ENCODE results near the gene SLC22A8.

The SLC22A8 gene

GRCh38 chr11:63012430-63012829, 3.2 kb downstream of the SLC22A8 start:
- peaks cover 18% of the 10 kb centered on the region for H3K27me3 ChIP-seq (ENCODE audit: insufficient read depth, low read length)
- H3K4me1 ChIP-seq (ENCODE audit: insufficient read depth, low read length): no peaks in the 10 kb centered on the region
- H3K9me3 ChIP-seq (ENCODE audit: low read length): no peaks in the 10 kb centered on the region
- no peak overlapping the region for H2AFZ ChIP-seq (ENCODE audit: low read depth, low read length)
- H3K4me3 ChIP-seq (ENCODE audit: low read length): no peak overlapping the region
- H3K36me3 ChIP-seq (ENCODE audit: insufficient read depth, low read length): no peaks in the 10 kb centered on the region

- H3K36me3 ChIP-seq (ENCODE audit: insufficient read depth, low read length): no peaks in the 10 kb centered on the region
- H3K4me3 ChIP-seq (ENCODE audit: low read length): no peak overlapping the region
- H3K27me3 ChIP-seq (ENCODE audit: insufficient read depth, low read length): peaks cover 16% of the 10 kb centered on the region
- no peaks in the 10 kb centered on the region for H3K9me3 ChIP-seq (ENCODE audit: low read length)
- H3K4me1 ChIP-seq (ENCODE audit: insufficient read depth, low read length): no peaks in the 10 kb centered on the region
- H2AFZ ChIP-seq (ENCODE audit: low read depth, low read length): no peak overlapping the region
Measured at GRCh38 chr11:63010934-63011439, 4.7 kb downstream of the SLC22A8 start.

DNA sequence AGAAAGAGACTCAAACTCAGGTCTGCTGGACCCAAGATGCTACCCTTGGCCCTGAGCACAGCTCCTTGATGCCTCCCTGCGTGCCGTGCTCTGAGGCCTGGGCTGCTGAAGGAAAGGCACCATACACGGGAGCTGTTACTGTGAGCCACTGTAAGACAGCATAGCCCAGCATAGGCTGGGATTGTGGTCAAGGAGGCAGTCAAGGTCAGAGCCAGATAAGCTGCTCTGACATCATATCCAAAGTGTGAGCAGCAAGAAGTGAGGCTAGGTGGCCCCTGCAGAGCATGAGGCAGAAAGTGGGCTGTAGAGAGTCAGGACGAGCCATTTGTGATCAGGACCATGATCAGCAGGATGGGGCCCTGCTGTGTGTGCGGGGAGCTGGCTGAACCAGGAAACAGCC, 7.7 kb downstream of the SLC22A8 start:
- no peaks in the 10 kb centered on the region for H3K9me3 ChIP-seq (ENCODE audit: low read length)
- no peaks in the 10 kb centered on the region for H3K36me3 ChIP-seq (ENCODE audit: insufficient read depth, low read length)
- no peaks in the 10 kb centered on the region for H3K4me1 ChIP-seq (ENCODE audit: insufficient read depth, low read length)
- peaks cover 13% of the 10 kb centered on the region for H3K27me3 ChIP-seq (ENCODE audit: insufficient read depth, low read length)
- H2AFZ ChIP-seq (ENCODE audit: low read depth, low read length): no peak overlapping the region
- H3K4me3 ChIP-seq (ENCODE audit: low read length): no peak overlapping the region

- H3K4me1 ChIP-seq (ENCODE audit: insufficient read depth, low read length): no peaks in the 10 kb centered on the region
- H3K36me3 ChIP-seq (ENCODE audit: insufficient read depth, low read length): no peaks in the 10 kb centered on the region
- no peaks in the 10 kb centered on the region for H3K9me3 ChIP-seq (ENCODE audit: low read length)
- H3K4me3 ChIP-seq (ENCODE audit: low read length): no peak overlapping the region
- no peaks in the 10 kb centered on the region for H3K27me3 ChIP-seq (ENCODE audit: insufficient read depth, low read length)
- H2AFZ ChIP-seq (ENCODE audit: low read depth, low read length): no peak overlapping the region
Measured at GRCh38 chr11:63001456-63001855, 14.2 kb downstream of the SLC22A8 start.

- H3K36me3 ChIP-seq (ENCODE audit: insufficient read depth, low read length): no peaks in the 10 kb centered on the region
- no peaks in the 10 kb centered on the region for H3K9me3 ChIP-seq (ENCODE audit: low read length)
- no peaks in the 10 kb centered on the region for H3K27me3 ChIP-seq (ENCODE audit: insufficient read depth, low read length)
- H3K4me3 ChIP-seq (ENCODE audit: low read length): no peak overlapping the region
- no peak overlapping the region for H2AFZ ChIP-seq (ENCODE audit: low read depth, low read length)
- no peaks in the 10 kb centered on the region for H3K4me1 ChIP-seq (ENCODE audit: insufficient read depth, low read length)
Measured at GRCh38 chr11:62999649-63000048, 16.0 kb downstream of the SLC22A8 start.

DNA sequence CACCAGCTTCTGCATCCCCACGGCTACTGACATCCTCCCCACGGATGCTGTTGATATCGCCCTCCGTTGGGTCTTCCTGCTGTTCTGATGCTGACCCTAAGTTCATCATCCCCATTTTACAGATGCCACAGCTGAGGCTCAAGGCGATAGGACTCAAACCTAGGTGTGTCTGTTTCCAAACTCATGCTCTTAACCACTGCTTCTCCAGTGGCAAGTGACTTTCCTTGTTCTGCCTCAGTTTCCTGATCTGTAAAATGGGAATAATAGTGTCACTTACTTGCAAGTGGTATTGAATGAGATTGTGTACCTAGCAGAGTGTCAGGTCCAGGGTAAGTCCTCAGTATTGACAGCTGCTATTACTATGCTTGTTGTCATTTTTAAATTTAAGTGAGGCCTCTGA, 16.5 kb downstream of the SLC22A8 start:
- H3K4me1 ChIP-seq (ENCODE audit: insufficient read depth, low read length): no peaks in the 10 kb centered on the region
- H3K36me3 ChIP-seq (ENCODE audit: insufficient read depth, low read length): no peaks in the 10 kb centered on the region
- no peaks in the 10 kb centered on the region for H3K9me3 ChIP-seq (ENCODE audit: low read length)
- no peak overlapping the region for H2AFZ ChIP-seq (ENCODE audit: low read depth, low read length)
- no peak overlapping the region for H3K4me3 ChIP-seq (ENCODE audit: low read length)
- H3K27me3 ChIP-seq (ENCODE audit: insufficient read depth, low read length): no peaks in the 10 kb centered on the region

- H3K9me3 ChIP-seq (ENCODE audit: low read length): no peaks in the 10 kb centered on the region
- no peaks in the 10 kb centered on the region for H3K36me3 ChIP-seq (ENCODE audit: insufficient read depth, low read length)
- no peak overlapping the region for H2AFZ ChIP-seq (ENCODE audit: low read depth, low read length)
- peaks cover 2% of the 10 kb centered on the region for H3K27me3 ChIP-seq (ENCODE audit: insufficient read depth, low read length)
- H3K4me3 ChIP-seq (ENCODE audit: low read length): no peak overlapping the region
- H3K4me1 ChIP-seq (ENCODE audit: insufficient read depth, low read length): no peaks in the 10 kb centered on the region
Measured at GRCh38 chr11:62996271-62996670, 19.4 kb downstream of the SLC22A8 start.

DNA sequence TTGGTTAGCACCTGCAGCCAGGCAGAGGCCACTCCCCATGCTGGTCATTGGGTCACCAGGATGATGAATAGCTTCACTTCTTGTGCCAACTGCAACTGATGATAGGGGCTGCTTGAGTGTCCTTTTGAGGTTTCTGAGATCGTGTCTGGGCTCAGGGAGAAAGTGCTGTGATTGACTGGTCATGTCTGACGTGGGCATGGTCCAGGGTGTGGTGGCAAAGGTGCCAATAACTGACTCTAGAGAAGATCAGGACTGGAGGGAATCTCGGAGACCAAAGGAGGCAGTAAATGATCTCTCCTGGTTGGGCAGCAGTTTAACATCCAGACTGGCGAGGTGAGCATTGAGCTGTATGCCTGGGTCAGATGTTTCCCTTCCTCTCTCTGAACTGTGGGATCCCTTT, 20.9 kb downstream of the SLC22A8 start:
- Histone ChIP-seq H3K36me3 (ENCODE audit: insufficient read depth, low read length) (no peaks in the 10 kb centered on the region), H3K27me3 (ENCODE audit: insufficient read depth, low read length) (peaks cover 2% of the 10 kb centered on the region), H3K4me1 (ENCODE audit: insufficient read depth, low read length) (no peaks in the 10 kb centered on the region), H3K4me3 (ENCODE audit: low read length) (no peak overlapping the region), H2AFZ (ENCODE audit: low read depth, low read length) (no peak overlapping the region), H3K9me3 (ENCODE audit: low read length) (no peaks in the 10 kb centered on the region)

GRCh38 chr11:62988276-62988675, 27.4 kb downstream of the SLC22A8 start:
- peaks cover 8% of the 10 kb centered on the region for H3K27me3 ChIP-seq (ENCODE audit: insufficient read depth, low read length)
- H3K36me3 ChIP-seq (ENCODE audit: insufficient read depth, low read length): no peaks in the 10 kb centered on the region
- no peaks in the 10 kb centered on the region for H3K9me3 ChIP-seq (ENCODE audit: low read length)
- no peaks in the 10 kb centered on the region for H3K4me1 ChIP-seq (ENCODE audit: insufficient read depth, low read length)
- no peak overlapping the region for H2AFZ ChIP-seq (ENCODE audit: low read depth, low read length)
- no peak overlapping the region for H3K4me3 ChIP-seq (ENCODE audit: low read length)

DNA sequence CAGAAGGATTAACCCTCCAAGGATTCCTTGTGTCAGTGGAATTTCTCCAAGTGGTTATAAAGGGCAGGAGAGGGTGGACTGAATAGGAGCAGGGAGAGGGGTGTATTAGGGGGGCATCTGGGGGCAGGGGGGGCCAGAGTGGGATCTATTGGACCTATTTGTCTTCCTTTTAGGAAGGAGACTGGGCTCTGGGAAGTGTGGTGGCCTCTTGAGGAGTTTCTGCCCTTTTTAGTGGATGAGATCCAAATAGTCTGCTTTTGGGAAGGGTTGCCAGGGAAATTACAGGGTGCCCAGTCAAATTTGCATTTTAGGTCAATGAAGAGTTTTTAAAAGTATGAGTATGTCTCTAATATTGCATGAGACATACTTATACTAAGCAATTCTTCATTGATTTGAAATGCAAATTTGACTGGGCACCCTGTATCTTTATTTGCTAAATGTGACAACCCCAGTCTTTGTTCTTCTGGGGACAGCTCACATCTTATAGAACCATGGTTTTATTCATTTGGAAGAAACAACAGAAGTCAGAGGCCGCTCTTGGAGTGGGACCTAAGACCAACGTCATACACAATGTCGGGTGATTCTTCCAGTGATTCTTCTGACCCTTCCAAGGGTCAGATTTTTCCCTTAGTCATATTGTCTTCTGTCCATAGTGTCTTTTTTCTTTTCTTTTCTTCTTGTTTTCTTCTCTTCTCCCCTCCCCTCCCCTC, 30.4 kb downstream of the SLC22A8 start:
- H3K4me3 ChIP-seq (ENCODE audit: low read length): no peak overlapping the region
- H3K27me3 ChIP-seq (ENCODE audit: insufficient read depth, low read length): peaks cover 6% of the 10 kb centered on the region
- no peaks in the 10 kb centered on the region for H3K4me1 ChIP-seq (ENCODE audit: insufficient read depth, low read length)
- no peaks in the 10 kb centered on the region for H3K9me3 ChIP-seq (ENCODE audit: low read length)
- H3K36me3 ChIP-seq (ENCODE audit: insufficient read depth, low read length): no peaks in the 10 kb centered on the region
- no peak overlapping the region for H2AFZ ChIP-seq (ENCODE audit: low read depth, low read length)

- H2AFZ ChIP-seq (ENCODE audit: low read depth, low read length): no peak within 1 kb of the TSS
- H3K9me3 ChIP-seq (ENCODE audit: low read length): no peaks in the 10 kb centered on the region
- no peaks in the 10 kb centered on the region for H3K4me1 ChIP-seq (ENCODE audit: insufficient read depth, low read length)
- no peaks in the 10 kb centered on the region for H3K36me3 ChIP-seq (ENCODE audit: insufficient read depth, low read length)
- peaks cover 6% of the 10 kb centered on the region for H3K27me3 ChIP-seq (ENCODE audit: insufficient read depth, low read length)
- H3K4me3 ChIP-seq (ENCODE audit: low read length): no peak within 1 kb of the TSS
Measured at GRCh38 chr11:62984451-62984991, 31.1 kb downstream of the SLC22A8 start, which contains the start of gene SLC22A6. Gene SLC22A6 (minus strand): TSS chr11:62984967. CDS start chr11:62984690, 277 bp downstream.

DNA sequence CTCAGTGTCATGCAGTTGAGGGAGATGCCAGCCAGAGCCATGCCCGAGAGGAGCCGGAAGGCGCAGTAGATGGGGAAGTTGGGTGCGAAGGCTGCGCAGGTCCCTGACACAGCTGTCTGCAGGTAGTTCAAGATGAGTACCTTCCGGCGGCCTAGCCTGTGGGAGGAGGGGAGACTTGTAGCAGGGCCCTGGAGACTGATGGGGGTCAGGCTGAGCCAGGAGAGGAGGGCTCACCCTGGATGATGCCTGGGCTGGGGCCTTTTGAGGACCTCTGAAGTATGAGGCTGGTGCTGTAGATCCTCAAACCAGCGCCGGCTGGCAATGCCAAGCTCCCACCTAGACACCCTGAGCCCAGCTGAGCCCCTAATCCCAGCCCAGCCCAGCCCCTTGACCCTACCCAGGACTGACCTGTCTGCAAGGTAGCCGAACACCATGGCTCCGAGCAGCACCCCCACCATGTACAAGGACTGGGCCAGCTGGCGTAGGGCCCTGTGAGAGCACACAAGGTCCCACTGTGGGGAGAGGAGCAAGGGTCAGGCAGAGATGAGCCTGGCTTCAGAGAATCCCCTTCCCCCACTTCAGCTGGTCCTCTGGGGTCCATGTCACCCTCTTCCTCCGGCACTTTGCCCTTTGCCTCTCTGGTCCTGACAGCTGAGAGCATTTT, 32.0 kb downstream of the SLC22A8 start:
- Histone ChIP-seq H2AFZ (ENCODE audit: low read depth, low read length) (no peak overlapping the region), H3K27me3 (ENCODE audit: insufficient read depth, low read length) (peaks cover 6% of the 10 kb centered on the region), H3K4me3 (ENCODE audit: low read length) (no peak overlapping the region), H3K36me3 (ENCODE audit: insufficient read depth, low read length) (no peaks in the 10 kb centered on the region), H3K9me3 (ENCODE audit: low read length) (no peaks in the 10 kb centered on the region), H3K4me1 (ENCODE audit: insufficient read depth, low read length) (no peaks in the 10 kb centered on the region)

GRCh38 chr11:62981743-62982142, 33.9 kb downstream of the SLC22A8 start:
- Histone ChIP-seq H3K4me3 (ENCODE audit: low read length) (no peak overlapping the region), H3K36me3 (ENCODE audit: insufficient read depth, low read length) (no peaks in the 10 kb centered on the region), H3K4me1 (ENCODE audit: insufficient read depth, low read length) (no peaks in the 10 kb centered on the region), H2AFZ (ENCODE audit: low read depth, low read length) (no peak overlapping the region), H3K9me3 (ENCODE audit: low read length) (no peaks in the 10 kb centered on the region), H3K27me3 (ENCODE audit: insufficient read depth, low read length) (peaks cover 6% of the 10 kb centered on the region)
